ENCODE data around the gene ACBD4. TPM values are rescaled to one million over a fixed set of nuclear protein-coding genes. Genes with fewer than 3 reads are reported as not detected.

The ACBD4 gene, protein sequence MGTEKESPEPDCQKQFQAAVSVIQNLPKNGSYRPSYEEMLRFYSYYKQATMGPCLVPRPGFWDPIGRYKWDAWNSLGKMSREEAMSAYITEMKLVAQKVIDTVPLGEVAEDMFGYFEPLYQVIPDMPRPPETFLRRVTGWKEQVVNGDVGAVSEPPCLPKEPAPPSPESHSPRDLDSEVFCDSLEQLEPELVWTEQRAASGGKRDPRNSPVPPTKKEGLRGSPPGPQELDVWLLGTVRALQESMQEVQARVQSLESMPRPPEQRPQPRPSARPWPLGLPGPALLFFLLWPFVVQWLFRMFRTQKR
- total RNA-seq, result 4.1 TPM
- 1 to 10 TPM; 4.2 to 7.7 (median 5.5) TPM for polyA plus RNA-seq (ENCODE audit: insufficient read depth in 1 of 8, insufficient read length in 8 of 8, low replicate concordance in 1 of 8)
- long read RNA-seq, donor 1, result 0 reads
- long read RNA-seq, donor 2, result 0 reads
- long read RNA-seq, donor 3, partial matches to known transcripts, result 5 of 5 reads
- long read RNA-seq, donor 3, other reads (novel, unspliced or antisense), result 0 of 5 reads
- long read RNA-seq, donor 4, result 0 reads
- long read RNA-seq, donor 5, partial matches to known transcripts, result 0 of 1 reads
- long read RNA-seq, donor 5, other reads (novel, unspliced or antisense), result 0 of 1 reads
- long read RNA-seq, donor 6, result 0 reads
- long read RNA-seq, donor 7, result 0 reads
- long read RNA-seq, donor 8, partial matches to known transcripts, result 0 of 1 reads
- long read RNA-seq, donor 8, other reads (novel, unspliced or antisense), result 0 of 1 reads
- long read RNA-seq, donor 9, result 0 reads
- long read RNA-seq, donor 10, partial matches to known transcripts, result 0 of 1 reads
- long read RNA-seq, donor 10, other reads (novel, unspliced or antisense), result 0 of 1 reads
- long read RNA-seq, donor 11, result 0 reads

DNA sequence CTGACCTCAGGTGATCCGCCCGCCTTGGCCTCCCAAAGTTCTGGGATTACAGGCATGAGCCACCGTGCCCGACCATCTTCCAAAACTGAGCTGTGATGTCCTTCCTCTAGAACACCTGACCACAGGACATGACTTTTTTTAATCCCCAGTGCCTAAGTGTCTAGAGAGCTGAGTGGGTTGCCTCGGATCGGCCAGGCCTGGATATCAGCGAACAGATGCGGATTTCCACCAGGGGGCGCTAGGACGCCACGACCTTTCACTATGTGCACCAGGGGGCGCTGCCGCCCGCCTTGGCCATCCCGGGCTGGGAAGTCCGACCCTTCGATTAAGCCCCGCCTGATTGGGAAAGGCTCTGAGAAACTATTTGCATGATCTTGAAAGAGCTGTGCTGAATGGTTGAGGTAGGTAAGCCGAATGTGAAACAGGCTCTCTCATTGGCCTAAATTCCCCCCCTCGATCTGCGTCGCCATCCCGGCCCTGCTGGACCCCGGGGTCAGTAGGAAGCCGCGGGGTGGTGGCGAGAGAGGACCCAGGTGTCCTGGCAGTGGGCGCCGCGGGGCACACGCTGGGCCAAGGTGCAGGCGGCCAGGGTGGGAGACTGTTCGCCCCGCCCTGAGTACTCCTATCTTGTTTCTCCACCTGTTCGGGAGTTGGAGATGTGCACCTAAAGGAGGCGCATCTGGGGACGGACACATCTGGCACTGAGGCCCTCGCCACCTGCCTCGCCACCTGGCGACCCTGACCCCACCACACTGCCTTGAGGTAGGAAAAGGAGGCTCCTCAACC is at the start of gene ACBD4:
Gene ACBD4, plus strand, starts transcription at position 496 of the 786 bp plus-strand sequence. CDS start 458 bp downstream, outside the sequence.
- peak within 1 kb of the TSS; percentile 63 for H3K4me3 ChIP-seq (ENCODE audit: low read length)
- under 1% methylated on average over 27 of the region's 40 CpGs for WGBS (ENCODE audit: insufficient coverage)
- peaks cover 2% of the 10 kb centered on the region for H3K36me3 ChIP-seq (ENCODE audit: control insufficient read depth, insufficient read depth, low read length)
- H3K4me1 ChIP-seq (ENCODE audit: control insufficient read depth, insufficient read depth, low read length), result peaks cover 38% of the 10 kb centered on the region
- peak within 1 kb of the TSS; percentile 57 for H3K27ac ChIP-seq (ENCODE audit: low read length)
- DNase-seq, result peak; percentile 99
- no peaks in the 10 kb centered on the region for H3K27me3 ChIP-seq (ENCODE audit: control insufficient read depth, insufficient read depth, low read length)
- H3K9me3 ChIP-seq (replicated peaks; ENCODE audit: control insufficient read depth, low read depth, low read length), result no peaks in the 10 kb centered on the region

- Histone ChIP-seq H3K27ac (ENCODE audit: low read length) (no peak overlapping the region), H3K4me3 (ENCODE audit: low read length) (no peak overlapping the region), H3K27me3 (ENCODE audit: control insufficient read depth, insufficient read depth, low read length) (no peaks in the 10 kb centered on the region), H3K9me3 (replicated peaks; ENCODE audit: control insufficient read depth, low read depth, low read length) (no peaks in the 10 kb centered on the region), H3K36me3 (ENCODE audit: control insufficient read depth, insufficient read depth, low read length) (peaks cover 72% of the 10 kb centered on the region), H3K4me1 (ENCODE audit: control insufficient read depth, insufficient read depth, low read length) (no peaks in the 10 kb centered on the region)
- 100% methylated on average over 2 of the region's 4 CpGs for WGBS (ENCODE audit: insufficient coverage)
- no peak for DNase-seq
These were observed 49.1 kb upstream of the ACBD4 start for GRCh38 chr17:45086391-45086790.

- Histone ChIP-seq H3K36me3 (ENCODE audit: control insufficient read depth, insufficient read depth, low read length) (peaks cover 72% of the 10 kb centered on the region), H3K4me3 (ENCODE audit: low read length) (no peak overlapping the region), H3K4me1 (ENCODE audit: control insufficient read depth, insufficient read depth, low read length) (no peaks in the 10 kb centered on the region), H3K27me3 (ENCODE audit: control insufficient read depth, insufficient read depth, low read length) (no peaks in the 10 kb centered on the region), H3K9me3 (replicated peaks; ENCODE audit: control insufficient read depth, low read depth, low read length) (no peaks in the 10 kb centered on the region), H3K27ac (ENCODE audit: low read length) (no peak overlapping the region)
- DNase-seq, result no peak
- WGBS (ENCODE audit: insufficient coverage), result 100% methylated on average over 1 of the region's 6 CpGs
These were observed 48.5 kb upstream of the ACBD4 start for GRCh38 chr17:45086865-45087503.

DNA sequence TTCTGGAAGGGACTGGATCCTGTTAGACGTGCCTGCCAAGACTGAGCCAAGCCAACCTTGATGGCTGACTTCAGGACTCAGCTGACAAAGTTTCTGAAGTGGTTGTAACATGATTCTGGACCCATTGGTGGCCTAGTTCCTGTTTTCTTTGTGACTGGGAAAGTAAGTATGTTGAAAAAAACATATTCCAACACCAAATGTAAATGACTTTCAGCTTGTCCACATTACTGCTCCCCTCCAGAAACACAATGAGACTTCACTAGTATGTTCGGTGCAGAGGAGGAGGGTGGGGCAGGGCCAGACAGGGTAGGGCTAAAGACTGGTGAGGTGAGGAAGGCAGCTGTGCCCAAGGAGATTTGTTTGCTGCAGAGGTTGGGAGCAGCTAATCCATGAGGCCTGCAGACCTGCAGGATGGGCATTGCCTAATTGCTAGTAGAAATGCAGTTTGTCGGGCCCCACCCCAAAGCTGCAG is 47.9 kb upstream of the ACBD4 start:
- Histone ChIP-seq H3K4me1 (ENCODE audit: control insufficient read depth, insufficient read depth, low read length) (no peaks in the 10 kb centered on the region), H3K36me3 (ENCODE audit: control insufficient read depth, insufficient read depth, low read length) (peaks cover 70% of the 10 kb centered on the region), H3K9me3 (replicated peaks; ENCODE audit: control insufficient read depth, low read depth, low read length) (no peaks in the 10 kb centered on the region), H3K27ac (ENCODE audit: low read length) (no peak overlapping the region), H3K27me3 (ENCODE audit: control insufficient read depth, insufficient read depth, low read length) (no peaks in the 10 kb centered on the region), H3K4me3 (ENCODE audit: low read length) (no peak overlapping the region)
- DNase-seq, result no peak
- WGBS (ENCODE audit: insufficient coverage), result 73% methylated on average over 2 of the region's 3 CpGs

DNA sequence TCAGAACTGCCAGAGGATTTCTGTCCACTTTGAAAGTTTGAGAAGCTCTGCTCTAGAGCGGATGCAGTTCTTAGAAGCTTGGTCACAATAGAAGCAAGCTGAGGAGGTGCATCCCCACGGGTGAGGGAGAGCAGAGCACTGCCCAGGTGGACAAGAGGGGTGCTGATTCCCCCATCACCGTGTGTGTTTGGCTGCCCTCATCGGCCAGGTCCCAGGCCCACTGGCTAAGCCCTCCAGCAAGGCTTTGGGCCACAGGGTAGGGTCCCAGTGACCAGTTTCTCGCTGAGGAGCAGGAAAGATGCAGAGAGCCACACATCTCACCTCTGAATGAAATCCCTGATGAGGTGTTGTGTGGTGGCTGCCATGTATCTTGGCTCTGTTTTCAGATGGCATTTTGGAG is 47.5 kb upstream of the ACBD4 start:
- no peaks in the 10 kb centered on the region for H3K4me1 ChIP-seq (ENCODE audit: control insufficient read depth, insufficient read depth, low read length)
- H3K36me3 ChIP-seq (ENCODE audit: control insufficient read depth, insufficient read depth, low read length), result peaks cover 72% of the 10 kb centered on the region
- 90% methylated on average over 4 of the region's 5 CpGs for WGBS (ENCODE audit: insufficient coverage)
- H3K4me3 ChIP-seq (ENCODE audit: low read length), result no peak overlapping the region
- H3K27ac ChIP-seq (ENCODE audit: low read length), result no peak overlapping the region
- H3K27me3 ChIP-seq (ENCODE audit: control insufficient read depth, insufficient read depth, low read length), result no peaks in the 10 kb centered on the region
- H3K9me3 ChIP-seq (replicated peaks; ENCODE audit: control insufficient read depth, low read depth, low read length), result no peaks in the 10 kb centered on the region
- no peak for DNase-seq

DNA sequence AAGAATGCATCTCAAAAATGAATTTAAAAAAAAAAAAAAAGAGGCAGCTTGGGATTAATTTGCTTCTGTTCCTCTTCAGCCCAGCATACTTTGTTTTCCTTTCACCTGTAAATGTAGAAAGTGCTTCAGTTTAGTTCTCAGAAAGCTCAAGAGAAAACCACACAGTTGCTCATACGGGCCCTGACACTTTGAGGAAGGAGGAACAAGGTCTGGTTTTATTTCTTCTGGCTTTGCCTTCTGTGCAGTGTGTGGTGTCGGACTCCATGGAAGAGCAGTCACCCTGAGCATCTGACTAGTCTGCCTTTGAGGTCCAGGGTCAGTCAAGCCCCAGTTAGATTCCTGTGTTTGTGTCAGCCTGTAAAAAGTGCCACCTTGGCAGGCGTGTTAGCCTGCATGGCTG is 46.7 kb upstream of the ACBD4 start:
- DNase-seq, result no peak
- Histone ChIP-seq H3K36me3 (ENCODE audit: control insufficient read depth, insufficient read depth, low read length) (peaks cover 74% of the 10 kb centered on the region), H3K4me1 (ENCODE audit: control insufficient read depth, insufficient read depth, low read length) (no peaks in the 10 kb centered on the region)

GRCh38 chr17:45090711-45091110 is 44.8 kb upstream of the ACBD4 start:
- DNase-seq, result no peak
- H3K9me3 ChIP-seq (replicated peaks; ENCODE audit: control insufficient read depth, low read depth, low read length), result no peaks in the 10 kb centered on the region
- peaks cover 86% of the 10 kb centered on the region for H3K36me3 ChIP-seq (ENCODE audit: control insufficient read depth, insufficient read depth, low read length)
- 93% methylated on average over 2 of the region's 3 CpGs for WGBS (ENCODE audit: insufficient coverage)
- no peak overlapping the region for H3K27ac ChIP-seq (ENCODE audit: low read length)
- H3K4me1 ChIP-seq (ENCODE audit: control insufficient read depth, insufficient read depth, low read length), result no peaks in the 10 kb centered on the region
- H3K27me3 ChIP-seq (ENCODE audit: control insufficient read depth, insufficient read depth, low read length), result no peaks in the 10 kb centered on the region
- no peak overlapping the region for H3K4me3 ChIP-seq (ENCODE audit: low read length)

More for the DNA sequence above, 46.7 kb upstream of the ACBD4 start:
- H3K27ac ChIP-seq (ENCODE audit: low read length), result no peak overlapping the region
- H3K4me3 ChIP-seq (ENCODE audit: low read length), result no peak overlapping the region
- H3K9me3 ChIP-seq (replicated peaks; ENCODE audit: control insufficient read depth, low read depth, low read length), result no peaks in the 10 kb centered on the region
- no peaks in the 10 kb centered on the region for H3K27me3 ChIP-seq (ENCODE audit: control insufficient read depth, insufficient read depth, low read length)
- WGBS (ENCODE audit: insufficient coverage), result 92% methylated on average over 2 of the region's 3 CpGs

- H3K36me3 ChIP-seq (ENCODE audit: control insufficient read depth, insufficient read depth, low read length), result peaks cover 90% of the 10 kb centered on the region
- H3K27me3 ChIP-seq (ENCODE audit: control insufficient read depth, insufficient read depth, low read length), result no peaks in the 10 kb centered on the region
- no peaks in the 10 kb centered on the region for H3K4me1 ChIP-seq (ENCODE audit: control insufficient read depth, insufficient read depth, low read length)
- no peak overlapping the region for H3K27ac ChIP-seq (ENCODE audit: low read length)
- H3K9me3 ChIP-seq (replicated peaks; ENCODE audit: control insufficient read depth, low read depth, low read length), result no peaks in the 10 kb centered on the region
- WGBS (ENCODE audit: insufficient coverage), result 97% methylated on average over 6 of the region's 11 CpGs
- no peak for DNase-seq
- no peak overlapping the region for H3K4me3 ChIP-seq (ENCODE audit: low read length)
These were observed 43.6 kb upstream of the ACBD4 start for GRCh38 chr17:45091778-45092425.

DNA sequence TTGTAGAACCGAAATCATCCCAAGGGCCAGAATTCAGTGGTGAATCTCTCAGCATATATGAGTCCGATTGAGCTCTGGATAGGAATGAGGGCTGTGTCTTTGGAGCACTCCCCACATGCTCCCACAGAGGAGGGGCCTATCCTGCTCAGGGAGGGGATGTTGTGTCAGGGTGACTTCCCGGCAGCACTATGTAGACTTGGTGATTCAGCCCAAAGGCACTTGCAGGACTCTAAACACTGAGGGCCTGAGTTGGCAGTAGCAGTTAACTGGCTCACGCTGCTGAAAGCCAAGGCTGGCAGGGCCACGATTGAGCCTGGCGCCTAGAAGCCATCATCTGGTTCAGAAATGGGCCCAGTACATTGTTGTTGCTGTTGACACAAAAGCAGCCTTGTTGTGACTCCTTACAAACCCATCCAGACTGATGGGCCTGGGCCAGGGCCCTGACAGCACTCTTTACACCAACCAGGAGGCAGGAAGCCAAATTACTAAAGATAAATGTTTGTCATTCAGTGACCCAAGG is 42.5 kb upstream of the ACBD4 start:
- Histone ChIP-seq H3K4me3 (ENCODE audit: low read length) (no peak overlapping the region), H3K4me1 (ENCODE audit: control insufficient read depth, insufficient read depth, low read length) (no peaks in the 10 kb centered on the region), H3K27ac (ENCODE audit: low read length) (no peak overlapping the region), H3K36me3 (ENCODE audit: control insufficient read depth, insufficient read depth, low read length) (peaks cover 90% of the 10 kb centered on the region), H3K27me3 (ENCODE audit: control insufficient read depth, insufficient read depth, low read length) (no peaks in the 10 kb centered on the region), H3K9me3 (replicated peaks; ENCODE audit: control insufficient read depth, low read depth, low read length) (no peaks in the 10 kb centered on the region)
- DNase-seq, result no peak
- 77% methylated on average over 4 of the region's 6 CpGs for WGBS (ENCODE audit: insufficient coverage)

Data from muscle of leg (tissue), 16 donors.